ENCODE measurements around the gene DNAH6.

- no peak for TF ChIP-seq POLR2A (IDR thresholded peaks at IDR 0.05; ENCODE audit: borderline replicate concordance, extremely low read depth, insufficient read depth, insufficient read length)
- peak in 2 of 3 experiments; percentile 25 to 36; a peak in 2 of 6 replicates for TF ChIP-seq CTCF (IDR thresholded peaks at IDR 0.05 in 2 of 3, conservative IDR thresholded peaks at IDR 0.05 in 1 of 3; ENCODE audit: borderline replicate concordance in 1 of 3, insufficient read depth in 1 of 3, low read depth in 2 of 3, low read length in 2 of 3)
- TF ChIP-seq REST (IDR thresholded peaks at IDR 0.05; ENCODE audit: low read depth), result no peak
- no peak for TF ChIP-seq ZFX (IDR thresholded peaks at IDR 0.05)
- no peak for TF ChIP-seq JUND (IDR thresholded peaks at IDR 0.05)
- no peak for TF ChIP-seq SRF (IDR thresholded peaks at IDR 0.05; ENCODE audit: low read depth)
- peak; percentile 51 for TF ChIP-seq RAD21 (IDR thresholded peaks at IDR 0.05; ENCODE audit: low read depth)
- TF ChIP-seq EGR1 (IDR thresholded peaks at IDR 0.05; ENCODE audit: low read depth), result no peak
- no peak for TF ChIP-seq MAX (IDR thresholded peaks at IDR 0.05)
- no peak for TF ChIP-seq ZNF274 (IDR thresholded peaks at IDR 0.05; ENCODE audit: low read depth, low read length)
Observed at GRCh38 chr2:84858123-84858522, 341.8 kb downstream of the DNAH6 start.
